DMS 273 (cell line): ENCODE results near the gene HOXC6.

Experiments
- DNase-seq: peaks from one replicate; lab custom pipeline; 2025; ENCODE audit not compliant: unreplicated experiment; lab: John Stamatoyannopoulos, UW

HOXC6 gene

GRCh38 chr12:54025499-54026405 lies 2.5 kb upstream of the HOXC6 start:
- DNase-seq, result no peak

GRCh38 chr12:54026640-54027441 lies 1.4 kb upstream of the HOXC6 start:
- DNase-seq, result no peak

- DNase-seq, result no peak
These were observed 826 bp upstream of the HOXC6 start for GRCh38 chr12:54027442-54027786.

- DNase-seq, result no peak
These were observed 1.5 kb downstream of the HOXC6 start for GRCh38 chr12:54029529-54030441.

GRCh38 chr12:54030442-54030801 lies 2.2 kb downstream of the HOXC6 start:
- no peak for DNase-seq

GRCh38 chr12:54030889-54031471 lies 2.7 kb downstream of the HOXC6 start:
- DNase-seq, result no peak

GRCh38 chr12:54031480-54031879 lies 3.2 kb downstream of the HOXC6 start:
- no peak for DNase-seq

GRCh38 chr12:54032086-54032619 lies 3.9 kb downstream of the HOXC6 start:
- DNase-seq, result no peak

GRCh38 chr12:54032627-54033100 lies 4.4 kb downstream of the HOXC6 start, which contains the start of gene HOXC5:
HOXC5 (plus strand) TSS chr12:54033050; CDS start chr12:54033123, 73 bp downstream.
- DNase-seq, result peak; percentile 90

GRCh38 chr12:54033106-54033979 lies 5.1 kb downstream of the HOXC6 start:
- peak; percentile 66 for DNase-seq

- no peak for DNase-seq
These were observed 5.9 kb downstream of the HOXC6 start for GRCh38 chr12:54033980-54034784.

GRCh38 chr12:54034785-54035310 lies 6.6 kb downstream of the HOXC6 start:
- no peak for DNase-seq

GRCh38 chr12:54035568-54036264 lies 7.5 kb downstream of the HOXC6 start:
- DNase-seq, result no peak

- peak; percentile 54 for DNase-seq
These were observed 8.6 kb downstream of the HOXC6 start for GRCh38 chr12:54036620-54037359.

GRCh38 chr12:54037360-54038283 lies 9.4 kb downstream of the HOXC6 start:
- DNase-seq, result no peak
